ENCODE data around the gene UNC119B.

UNC119B gene

DNA sequence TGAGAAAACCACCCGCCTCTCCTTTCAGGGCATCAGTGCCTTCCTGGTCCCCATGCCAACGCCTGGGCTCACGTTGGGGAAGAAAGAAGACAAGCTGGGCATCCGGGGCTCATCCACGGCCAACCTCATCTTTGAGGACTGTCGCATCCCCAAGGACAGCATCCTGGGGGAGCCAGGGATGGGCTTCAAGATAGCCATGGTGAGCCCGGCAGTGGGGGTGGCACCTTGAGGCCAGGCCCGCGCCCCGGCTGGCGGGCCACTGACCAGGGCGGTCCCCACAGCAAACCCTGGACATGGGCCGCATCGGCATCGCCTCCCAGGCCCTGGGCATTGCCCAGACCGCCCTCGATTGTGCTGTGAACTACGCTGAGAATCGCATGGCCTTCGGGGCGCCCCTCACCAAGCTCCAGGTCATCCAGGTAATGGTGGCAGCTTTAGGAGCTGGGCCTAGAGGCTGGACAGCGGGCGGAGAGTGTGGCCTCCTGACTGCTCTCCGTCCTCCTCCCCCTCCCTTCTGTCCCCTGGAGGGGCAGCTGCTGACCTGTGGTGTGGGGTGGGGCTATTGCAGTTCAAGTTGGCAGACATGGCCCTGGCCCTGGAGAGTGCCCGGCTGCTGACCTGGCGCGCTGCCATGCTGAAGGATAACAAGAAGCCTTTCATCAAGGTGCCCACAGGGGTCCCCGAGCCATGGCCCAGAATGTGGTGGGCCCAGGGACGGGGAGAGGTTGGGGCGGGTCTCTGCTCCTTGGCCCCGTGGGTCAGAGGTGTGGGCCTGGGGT, 28.2 kb downstream of the UNC119B start:
- in situ Hi-C loops (cut with MboI; ENCODE audit: low sequenced_read_pairs): no loop called here

DNA sequence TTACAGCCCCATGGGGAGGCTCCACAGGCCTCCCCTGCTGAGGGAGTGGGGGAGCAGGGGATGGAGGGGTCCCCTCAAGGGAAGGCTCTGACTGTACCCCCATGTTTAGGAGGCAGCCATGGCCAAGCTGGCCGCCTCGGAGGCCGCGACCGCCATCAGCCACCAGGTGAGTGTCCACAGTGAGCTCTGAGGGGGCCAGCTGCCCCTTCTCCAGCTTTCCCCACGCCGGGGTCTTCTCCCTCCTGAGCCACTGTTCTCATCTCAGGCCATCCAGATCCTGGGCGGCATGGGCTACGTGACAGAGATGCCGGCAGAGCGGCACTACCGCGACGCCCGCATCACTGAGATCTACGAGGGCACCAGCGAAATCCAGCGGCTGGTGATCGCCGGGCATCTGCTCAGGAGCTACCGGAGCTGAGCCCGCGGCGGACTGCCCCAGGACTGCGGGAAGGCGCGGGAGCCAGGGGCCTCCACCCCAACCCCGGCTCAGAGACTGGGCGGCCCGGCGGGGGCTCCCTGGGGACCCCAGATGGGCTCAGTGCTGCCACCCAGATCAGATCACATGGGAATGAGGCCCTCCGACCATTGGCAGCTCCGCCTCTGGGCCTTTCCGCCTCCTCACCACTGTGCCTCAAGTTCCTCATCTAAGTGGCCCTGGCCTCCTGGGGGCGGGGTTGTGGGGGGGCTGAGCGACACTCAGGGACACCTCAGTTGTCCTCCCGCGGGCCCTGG, 28.9 kb downstream of the UNC119B start:
- in situ Hi-C loops (cut with MboI; ENCODE audit: low sequenced_read_pairs): no loop called here

DNA sequence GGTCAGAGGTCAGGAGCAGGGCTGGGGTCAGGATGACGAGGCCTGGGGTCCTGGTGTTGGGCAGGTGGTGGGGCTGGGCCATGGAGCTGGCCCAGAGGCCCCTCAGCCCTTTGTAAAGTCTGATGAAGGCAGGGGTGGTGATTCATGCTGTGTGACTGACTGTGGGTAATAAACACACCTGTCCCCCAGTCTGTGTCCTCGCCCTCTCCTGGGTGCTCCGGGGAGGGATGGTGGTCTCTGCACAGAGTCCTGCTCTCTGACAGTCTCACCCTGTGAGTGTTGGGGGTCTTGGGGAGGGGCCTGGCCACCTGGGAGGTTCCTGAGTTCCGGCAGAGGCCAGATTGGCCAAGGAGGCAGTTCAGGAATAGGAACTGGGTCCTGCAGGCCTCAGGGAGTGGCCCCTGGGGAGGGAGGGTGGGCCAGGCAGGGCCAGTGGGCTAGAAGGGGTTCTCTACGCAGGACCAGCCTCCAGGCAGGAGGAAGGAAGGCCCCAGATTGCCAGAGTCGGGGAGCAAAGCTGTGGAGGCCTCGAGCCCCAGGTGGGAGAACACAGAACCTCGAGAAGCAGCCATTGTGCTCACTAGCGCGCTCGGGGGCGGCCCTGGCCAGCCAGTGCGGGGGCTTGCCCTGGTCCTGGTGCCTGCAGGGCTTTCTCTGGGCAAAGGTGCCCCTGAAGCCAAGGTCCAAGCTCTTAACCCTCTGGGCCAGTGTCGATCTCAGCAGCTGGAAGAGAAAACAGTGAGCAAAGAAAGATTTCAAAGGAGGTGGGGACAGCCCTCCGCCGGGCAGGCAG, 29.8 kb downstream of the UNC119B start:
- in situ Hi-C loops (cut with MboI; ENCODE audit: low sequenced_read_pairs): no loop called here

DNA sequence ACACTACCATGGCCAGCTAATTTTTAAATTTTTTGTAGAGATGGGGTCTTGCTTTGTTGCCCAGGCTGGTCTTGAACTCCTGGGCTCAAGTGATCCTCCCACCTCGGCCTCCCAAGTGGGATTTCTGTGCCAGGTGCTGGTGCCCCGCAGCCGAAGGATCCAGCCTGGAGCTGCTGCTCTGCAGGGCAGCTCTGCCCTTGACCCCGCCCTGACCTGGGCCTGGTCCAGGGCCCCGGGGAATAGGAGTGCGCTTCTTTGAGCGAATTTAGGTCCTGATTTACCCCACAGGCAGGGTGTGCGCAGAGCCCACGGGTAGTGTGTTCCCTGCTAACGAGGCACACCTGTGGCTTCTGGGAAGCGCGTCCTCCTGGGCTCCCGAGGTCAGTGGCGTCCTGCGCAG, 30.6 kb downstream of the UNC119B start:
- in situ Hi-C loops (cut with MboI; ENCODE audit: low sequenced_read_pairs): no loop called here

DNA sequence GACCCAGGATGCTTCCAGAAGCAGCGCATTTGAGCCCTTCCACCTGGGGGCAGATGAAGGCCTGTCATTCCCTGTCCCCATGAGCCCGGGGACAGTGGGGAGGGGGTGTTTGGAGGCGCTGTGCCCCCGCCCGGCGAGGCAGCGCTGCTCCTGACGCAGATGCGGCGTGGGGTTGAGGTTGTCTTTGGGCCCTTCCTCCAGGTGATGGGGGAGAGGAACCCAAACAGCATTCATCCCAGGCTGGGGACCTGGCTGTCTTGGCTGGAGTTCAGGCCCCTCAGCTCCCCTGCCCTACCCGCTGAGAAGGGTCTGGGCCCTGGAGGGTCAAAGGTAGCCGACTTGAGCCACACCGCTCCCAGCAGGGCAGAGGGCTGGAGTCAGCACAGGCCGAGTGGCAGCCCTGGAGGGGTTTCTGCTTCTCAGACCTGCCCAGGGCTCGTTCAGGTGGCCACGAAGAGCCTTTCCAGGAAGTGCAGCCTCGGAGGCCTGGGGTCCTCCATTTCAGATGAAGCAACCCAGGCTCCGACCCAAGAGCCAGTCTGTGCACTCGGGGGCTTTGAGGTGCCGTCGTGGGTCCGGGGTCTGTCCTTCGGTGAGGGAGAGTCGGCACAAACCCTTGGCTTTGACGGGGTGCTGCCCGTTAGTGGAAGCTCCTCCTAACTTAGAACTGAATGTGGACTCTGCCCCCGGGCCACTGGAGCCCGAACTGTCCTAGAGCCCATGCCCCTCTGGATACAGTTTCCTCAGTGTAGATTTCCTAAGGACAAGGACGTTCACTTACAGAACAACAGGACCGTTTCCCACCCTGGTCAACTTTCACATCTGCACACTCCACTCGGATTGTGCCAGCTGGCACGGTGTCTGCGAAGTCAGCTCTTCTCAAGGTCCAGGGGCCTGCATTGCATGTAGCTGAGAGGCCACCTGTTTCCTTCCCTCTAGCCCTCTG, 31.5 kb downstream of the UNC119B start:
- in situ Hi-C loops (cut with MboI; ENCODE audit: low sequenced_read_pairs): no loop called here

DNA sequence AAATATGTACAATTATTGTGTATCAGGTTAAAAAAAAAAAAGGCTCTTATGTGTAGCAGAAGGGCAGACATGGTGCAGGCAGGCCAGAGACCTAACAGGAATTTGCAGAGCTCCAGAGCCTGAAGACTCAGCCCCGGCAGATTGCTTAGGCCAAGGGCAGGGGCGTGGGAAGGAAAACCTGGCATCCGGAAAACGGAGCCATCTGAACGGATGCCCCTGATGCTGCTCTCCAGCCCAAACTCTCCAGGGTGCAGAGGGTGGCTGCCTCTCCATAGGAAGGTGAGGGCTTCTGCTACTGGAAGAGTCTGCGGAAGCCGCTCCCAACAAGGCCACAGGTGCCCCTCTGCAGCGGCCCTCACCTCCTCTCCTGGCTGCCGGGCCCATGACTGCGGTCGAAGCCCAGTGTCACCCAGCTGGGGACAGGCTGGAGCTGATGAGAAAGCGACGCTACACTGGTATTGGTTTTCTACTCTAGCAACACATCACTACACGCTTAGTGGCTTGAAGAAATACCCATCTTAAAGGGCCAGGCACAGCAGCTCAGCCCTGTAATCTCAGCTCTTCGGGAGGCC, 34.8 kb downstream of the UNC119B start:
- in situ Hi-C loops (cut with MboI; ENCODE audit: low sequenced_read_pairs): no loop called here

DNA sequence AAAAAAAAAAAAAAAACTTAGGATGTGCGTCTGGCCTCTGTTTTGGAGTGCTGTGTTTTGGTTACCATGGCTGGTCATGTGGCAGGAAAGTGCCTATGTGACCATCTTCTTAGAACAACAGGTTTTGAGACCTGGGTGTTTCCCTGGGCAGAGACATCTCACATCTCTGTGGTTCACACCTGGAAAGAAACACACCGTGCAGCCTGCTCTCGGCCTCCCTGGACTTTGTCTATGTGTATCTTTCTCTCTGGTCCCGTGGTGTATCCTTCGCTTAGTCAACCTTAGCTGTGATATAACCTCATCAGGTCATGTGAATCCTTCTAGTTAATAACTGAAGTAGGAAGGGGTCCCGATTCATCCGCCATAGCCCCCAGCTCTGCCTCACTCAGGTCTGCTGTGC, 38.0 kb downstream of the UNC119B start:
- in situ Hi-C loops (cut with MboI; ENCODE audit: low sequenced_read_pairs): no loop called here

DNA sequence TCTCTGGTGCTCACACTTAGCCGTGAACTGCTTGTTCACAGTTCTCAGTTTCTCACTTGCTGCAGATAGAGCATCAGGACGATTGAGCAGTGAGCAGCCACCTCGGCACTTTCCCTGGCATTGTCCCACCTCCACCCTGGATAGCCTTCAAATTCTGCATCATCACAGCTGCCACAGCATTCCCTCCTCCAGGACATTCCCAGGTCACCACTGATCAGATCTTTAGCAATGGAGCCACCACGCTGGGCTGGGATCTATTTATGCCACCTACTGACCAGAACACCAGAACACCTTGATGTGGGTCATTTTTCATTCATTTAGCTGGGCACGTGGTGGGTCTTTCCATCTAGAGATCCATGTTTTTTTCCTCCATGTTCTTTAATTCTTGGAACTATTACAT, 39.0 kb downstream of the UNC119B start:
- in situ Hi-C loops (cut with MboI; ENCODE audit: low sequenced_read_pairs): no loop called here

DNA sequence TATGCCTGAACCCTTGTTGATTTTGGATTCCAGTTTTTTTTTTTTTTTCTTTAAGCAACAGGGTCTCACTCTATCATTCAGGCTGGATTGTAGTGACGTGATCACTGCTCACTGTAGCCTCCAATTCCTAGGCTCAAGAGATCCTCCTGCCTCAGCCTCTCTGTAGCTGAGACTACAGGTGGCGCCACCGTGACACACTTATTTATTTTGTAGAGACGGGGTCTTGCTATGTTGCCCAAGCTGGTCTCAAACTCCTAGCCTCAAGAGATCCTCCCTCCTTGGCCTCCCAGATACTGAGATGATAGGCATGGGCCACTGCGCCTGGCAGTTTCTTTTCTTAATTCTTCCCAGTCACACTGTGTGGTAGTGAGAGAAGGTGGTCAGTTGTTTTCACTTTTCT, 40.5 kb downstream of the UNC119B start:
- in situ Hi-C loops (cut with MboI; ENCODE audit: low sequenced_read_pairs): no loop called here

DNA sequence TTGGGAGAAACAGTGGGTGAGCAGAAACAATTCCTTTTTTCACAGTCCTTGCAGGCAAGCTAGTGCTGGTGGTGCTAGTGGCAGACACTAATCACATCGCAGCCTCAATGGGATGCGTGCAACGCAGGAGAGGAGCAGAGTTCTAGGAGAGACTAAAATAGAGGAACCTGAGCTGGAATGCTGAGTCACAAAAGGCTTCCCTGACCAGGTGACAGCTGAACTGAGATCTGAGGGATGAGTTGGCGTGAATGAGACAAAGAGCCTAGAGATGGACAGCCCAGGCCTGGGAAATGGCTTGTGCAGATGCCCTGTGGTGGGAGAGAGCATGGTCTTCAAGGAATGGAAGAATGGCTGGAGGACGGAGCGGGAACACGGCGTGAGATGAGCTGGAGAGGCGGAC, 41.1 kb downstream of the UNC119B start:
- in situ Hi-C loops (cut with MboI; ENCODE audit: low sequenced_read_pairs): no loop called here

DNA sequence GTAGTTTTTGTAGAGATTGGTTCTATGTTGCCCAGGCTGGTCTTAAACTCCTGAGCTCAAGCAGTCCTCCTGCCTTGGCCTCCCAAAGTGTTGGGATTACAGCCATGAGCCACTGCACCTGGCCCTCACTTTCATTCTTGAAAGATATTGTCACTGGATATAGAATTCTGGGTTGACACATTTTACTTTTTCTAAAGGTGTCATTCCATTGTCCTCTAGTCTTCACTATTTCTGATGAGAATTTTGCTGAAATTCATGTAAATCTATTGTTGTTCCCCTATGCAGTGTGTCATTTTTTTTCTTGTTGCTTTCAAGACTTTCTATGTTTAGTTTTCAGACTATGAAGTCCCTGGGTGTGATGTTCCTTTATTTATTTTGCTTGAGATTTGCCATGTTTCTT, 44.5 kb downstream of the UNC119B start:
- in situ Hi-C loops (cut with MboI; ENCODE audit: low sequenced_read_pairs): no loop called here

DNA sequence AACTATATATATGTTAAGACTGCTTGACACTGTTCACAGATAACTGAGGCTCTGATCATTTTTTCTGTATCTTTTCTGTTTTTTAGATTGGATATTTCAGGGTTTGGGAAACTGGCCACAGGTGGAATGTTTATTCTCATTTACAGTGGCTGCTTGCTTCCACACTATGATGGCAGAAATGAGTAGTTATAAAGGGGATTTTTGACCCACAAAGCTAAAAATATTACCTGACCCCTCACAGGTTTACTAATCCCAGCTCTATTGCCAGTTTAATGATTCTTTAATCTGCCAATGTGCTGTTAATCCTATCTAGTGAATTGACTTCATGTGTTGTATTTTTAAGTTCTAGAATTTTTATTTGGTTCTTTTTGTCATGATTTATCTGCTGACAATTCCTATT, 45.0 kb downstream of the UNC119B start:
- in situ Hi-C loops (cut with MboI; ENCODE audit: low sequenced_read_pairs): no loop called here

DNA sequence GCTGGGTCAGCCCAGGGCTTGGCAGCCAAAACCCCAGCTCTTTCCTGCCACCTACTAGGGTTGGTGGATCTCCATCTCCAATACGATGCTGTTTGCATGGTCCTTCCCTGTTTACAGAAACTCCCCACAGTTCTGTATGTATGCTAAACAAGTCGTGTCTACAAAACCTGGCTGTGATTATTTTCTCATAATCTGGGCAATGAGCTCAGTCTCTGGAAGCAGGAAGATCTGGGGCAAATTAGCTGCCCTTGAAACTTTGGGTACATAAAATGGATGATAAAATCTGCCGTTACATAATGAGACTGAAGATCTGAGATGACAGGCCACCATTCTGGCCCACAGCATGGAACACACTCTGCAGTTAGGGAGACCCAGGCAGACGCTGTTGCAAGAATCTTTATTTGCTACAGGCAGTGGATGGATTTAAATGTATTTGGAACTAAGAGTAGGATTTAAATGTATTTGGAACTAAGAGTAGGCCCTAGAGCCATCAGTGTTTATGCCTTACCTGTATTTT, 47.0 kb downstream of the UNC119B start:
- in situ Hi-C loops (cut with MboI; ENCODE audit: low sequenced_read_pairs): no loop called here

DNA sequence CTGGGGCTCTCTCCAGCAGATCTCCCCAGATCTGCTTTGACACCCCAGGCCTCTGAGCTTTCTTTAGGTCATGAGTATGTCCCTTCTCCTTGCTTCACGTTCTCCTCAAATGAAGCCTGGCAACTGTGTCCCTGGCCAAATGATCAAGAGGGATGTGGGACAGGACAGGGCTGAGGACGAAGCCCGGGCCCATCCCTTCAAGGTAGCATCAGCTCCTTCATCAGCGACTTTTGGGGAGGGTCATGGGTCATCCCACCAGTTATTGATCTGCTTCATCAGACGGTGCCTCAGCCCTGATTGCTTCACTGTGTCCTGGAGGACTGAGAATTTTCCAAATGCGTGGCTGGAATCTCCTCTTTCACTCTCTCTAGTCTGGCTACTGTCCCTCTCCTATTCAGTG, 47.7 kb downstream of the UNC119B start:
- in situ Hi-C loops (cut with MboI; ENCODE audit: low sequenced_read_pairs): no loop called here

DNA sequence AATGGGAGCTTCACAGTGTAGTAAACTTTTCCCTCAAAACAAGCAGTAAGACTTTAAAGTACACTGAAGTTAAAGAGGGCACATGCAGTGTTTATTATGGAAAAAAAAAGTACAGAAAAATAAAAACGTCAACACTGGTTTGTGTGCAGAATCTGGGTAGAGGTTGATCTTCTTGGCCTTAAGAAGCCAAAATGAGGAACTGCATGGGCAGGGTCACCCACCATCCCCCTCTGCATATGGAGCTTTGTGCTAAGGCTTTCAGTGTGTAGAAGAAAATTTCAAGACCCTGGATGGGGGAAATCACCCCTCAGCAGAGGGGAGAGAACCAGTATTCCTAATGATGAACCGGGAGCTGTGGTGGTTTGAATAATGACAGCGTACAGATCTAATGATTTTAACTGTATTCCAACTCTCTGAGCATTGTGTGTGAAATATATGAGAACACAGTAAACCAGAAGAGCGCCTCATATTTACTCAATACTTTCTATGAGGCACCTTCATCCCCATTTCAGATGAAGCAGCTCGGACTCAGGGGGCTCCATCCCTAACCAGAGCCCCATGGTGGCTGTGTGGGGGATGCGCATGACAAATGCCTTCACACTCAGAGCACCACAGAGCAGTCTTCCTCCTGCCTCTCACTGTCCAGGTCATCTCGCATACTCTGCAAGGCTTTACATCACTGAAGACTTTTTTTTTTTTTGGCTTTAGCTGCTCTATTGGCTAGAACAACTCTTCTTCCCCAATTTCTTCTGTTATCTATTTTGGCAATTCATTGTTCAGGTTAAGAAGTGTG, 48.7 kb downstream of the UNC119B start:
- in situ Hi-C loops (cut with MboI; ENCODE audit: low sequenced_read_pairs): no loop called here

DNA sequence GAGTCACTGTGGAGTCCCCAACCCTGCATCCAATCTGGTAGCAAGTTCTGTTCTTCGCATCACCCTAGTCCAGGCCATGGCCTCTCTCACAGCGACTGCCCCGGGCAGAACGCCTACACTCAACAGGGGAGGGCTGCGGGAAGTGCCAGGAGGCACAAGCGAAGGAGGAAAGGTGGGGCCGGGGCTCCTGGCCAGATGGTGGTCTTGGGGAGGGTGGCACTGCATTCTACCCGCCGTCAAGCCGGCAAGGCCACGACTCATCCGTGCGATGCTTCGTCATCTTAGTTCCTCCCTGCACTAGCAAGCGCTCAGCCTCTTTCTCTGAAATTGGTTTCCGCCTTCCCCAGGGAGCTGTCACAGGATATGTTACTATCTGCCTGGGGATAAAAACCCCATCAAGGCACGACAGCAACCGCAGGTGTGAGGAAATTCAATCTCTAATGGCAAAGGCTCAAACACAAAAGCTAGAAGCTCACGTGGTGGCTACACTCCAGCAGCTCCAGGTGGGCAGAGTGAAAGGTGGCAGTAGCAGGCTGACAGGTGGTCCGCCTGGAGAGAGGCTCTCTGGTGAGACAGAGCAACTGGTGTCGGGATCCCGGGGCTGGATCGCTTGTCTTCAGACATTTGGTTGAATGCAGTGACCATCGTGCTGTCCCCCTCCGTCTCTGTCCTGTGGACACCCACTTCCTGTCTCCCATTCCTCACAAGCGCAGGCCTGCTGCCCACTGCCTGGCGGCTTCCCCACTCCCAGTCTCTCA, 49.5 kb downstream of the UNC119B start:
- in situ Hi-C loops (cut with MboI; ENCODE audit: low sequenced_read_pairs): no loop called here

DNA sequence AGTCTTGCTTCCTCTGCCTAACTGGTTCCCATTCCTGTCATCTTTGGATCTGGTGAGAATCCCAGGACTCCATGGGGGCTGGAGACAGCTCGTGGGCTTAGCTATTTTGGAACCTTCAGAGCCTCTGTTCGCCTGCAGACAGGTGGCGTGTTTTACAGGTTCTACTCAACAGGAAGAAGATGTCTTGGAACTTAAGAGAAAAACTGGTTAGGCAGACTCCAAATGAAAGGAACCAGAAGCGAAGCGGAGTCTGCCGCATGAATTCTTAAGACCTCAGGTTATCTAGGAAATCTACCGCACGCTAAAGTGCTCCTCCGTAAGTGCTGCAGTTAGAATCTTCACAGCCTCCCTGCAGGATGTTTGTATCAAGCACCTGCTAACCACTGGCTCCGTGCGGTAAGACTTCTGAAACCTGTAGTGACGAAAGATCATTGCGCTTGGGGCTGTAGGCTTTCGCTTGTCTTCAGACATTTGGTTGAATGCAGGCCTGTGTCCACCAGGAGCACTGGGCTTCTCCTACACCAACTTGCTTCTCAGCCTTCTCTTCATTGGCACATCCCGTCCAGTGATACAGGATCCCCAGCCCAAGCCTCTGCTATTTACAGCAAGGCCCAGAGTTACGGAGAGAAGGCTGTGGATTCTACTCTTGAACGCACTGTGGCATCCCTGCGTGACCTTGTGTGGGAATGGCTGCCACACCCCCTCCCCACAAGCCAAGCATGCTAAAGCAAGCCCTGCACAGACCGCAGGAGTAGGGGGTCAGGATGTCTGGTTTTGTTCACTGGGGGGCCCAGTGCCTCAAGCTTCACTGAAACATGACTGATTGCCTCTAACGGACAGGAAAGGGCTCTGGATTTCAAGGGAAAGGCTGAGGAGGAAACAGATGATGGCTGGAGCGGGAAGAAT, 50.3 kb downstream of the UNC119B start:
- in situ Hi-C loops (cut with MboI; ENCODE audit: low sequenced_read_pairs): no loop called here

DNA sequence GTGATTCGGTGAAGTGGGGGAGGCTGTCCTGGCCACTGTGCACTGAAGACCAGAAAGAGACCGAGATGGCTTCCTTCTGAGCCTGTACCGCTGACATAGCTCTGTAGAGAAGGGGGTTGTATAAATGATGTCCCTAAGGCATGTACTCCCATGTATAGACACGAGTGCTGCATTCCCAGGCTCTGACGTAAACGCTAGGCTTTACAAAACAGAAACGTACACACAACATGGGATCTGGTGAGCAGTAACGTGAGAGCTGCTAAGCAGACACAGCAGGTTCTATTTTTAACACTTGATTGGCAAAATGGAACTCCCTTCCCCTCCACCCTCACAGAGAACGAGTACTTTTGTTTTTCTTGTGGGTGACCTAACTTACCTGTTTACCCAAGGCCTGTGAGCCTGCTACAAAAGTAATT, 51.3 kb downstream of the UNC119B start:
- in situ Hi-C loops (cut with MboI; ENCODE audit: low sequenced_read_pairs): no loop called here
